CD4-positive, alpha-beta T cell (primary cell): ENCODE results near the gene SLC27A2. TPM values are rescaled to one million over a fixed set of nuclear protein-coding genes. Genes with fewer than 3 reads are reported as not detected.
"Not testable (repeated sequence)": the region's sequence is repeated elsewhere in the genome, so short reads cannot be mapped to it uniquely, and the experiment has no call there.

ENCODE experiments used
- ATAC-seq: fragments of 200-7000 bp; cut with Tn5 transposase; one replicate; pipeline ENCODE4 v1.10.0; 2022; ENCODE audit warnings: mild to moderate bottlenecking; ENCODE audit not compliant: poor library complexity
- CTCF ChIA-PET: fragments of 350-600 bp; sonication (Branson Sonifier 250); formaldehyde crosslinking; loops from one replicate; lab custom pipeline; 2021; ENCODE audit warnings: antibody characterized with exemption, inconsistent platforms; lab: Charles Lee
- POLR2A ChIA-PET: fragments of 350-600 bp; sonication (Branson Sonifier 250); formaldehyde crosslinking; loops from one replicate; lab custom pipeline; 2021; ENCODE audit warnings: antibody characterized with exemption, inconsistent platforms; lab: Charles Lee
- DNase-seq, 14 experiments: peaks; one replicate each; pipeline ENCODE4 v3.0.0-alpha.2; 2013 to 2020; ENCODE audit warnings: mixed read lengths in 2 of 14
- H3K27ac ChIP-seq, 2 donors: one replicate each; pipeline versions ENCODE4 v1.5.1 to v1.7.0; 2013; ENCODE audit warnings: low read length in 2 of 2, low read depth in 1 of 2, mild to moderate bottlenecking in 1 of 2
- H3K27me3 ChIP-seq, 2 experiments: 1 replicate in 1 of 2; 2 replicates in 1 of 2; pipeline versions ENCODE4 v1.6.1 to v1.7.0; 2013; ENCODE audit warnings: low read length in 2 of 2, control low read depth in 1 of 2, mild to moderate bottlenecking in 1 of 2, moderate library complexity in 1 of 2; ENCODE audit not compliant: insufficient read depth in 2 of 2, control insufficient read depth in 1 of 2
- H3K36me3 ChIP-seq: one replicate; pipeline ENCODE4 v1.6.1; 2013; ENCODE audit warnings: low read length, control low read depth; ENCODE audit not compliant: insufficient read depth
- H3K4me1 ChIP-seq: one replicate; pipeline ENCODE4 v1.6.1; 2013; ENCODE audit warnings: low read length, control low read depth; ENCODE audit not compliant: insufficient read depth
- H3K4me3 ChIP-seq: one replicate; pipeline ENCODE4 v1.5.1; 2013; ENCODE audit warnings: mild to moderate bottlenecking, low read length, moderate library complexity
- H3K9me3 ChIP-seq, 2 experiments: 1 replicate in 1 of 2; 2 replicates in 1 of 2; pipeline versions ENCODE4 v1.6.1 to v1.7.0; 2013; ENCODE audit warnings: low read length in 2 of 2, mild to moderate bottlenecking in 2 of 2, control low read depth in 1 of 2, moderate library complexity in 1 of 2; ENCODE audit not compliant: control insufficient read depth in 1 of 2, insufficient read depth in 1 of 2
- H3K27ac Mint-ChIP-seq: one replicate; pipeline ENCODE4 v1.8.0; 2020; ENCODE audit warnings: mixed read lengths
- H3K27me3 Mint-ChIP-seq: one replicate; pipeline ENCODE4 v1.8.0; 2021; ENCODE audit warnings: mixed read lengths
- H3K36me3 Mint-ChIP-seq: one replicate; pipeline ENCODE4 v1.8.0; 2021; ENCODE audit warnings: low read depth, mixed read lengths
- H3K4me1 Mint-ChIP-seq: one replicate; pipeline ENCODE4 v1.8.0; 2021; ENCODE audit warnings: low read depth, mixed read lengths
- H3K4me3 Mint-ChIP-seq: one replicate; pipeline ENCODE4 v1.8.0; 2020; ENCODE audit warnings: mild to moderate bottlenecking, mixed read lengths
- H3K9me3 Mint-ChIP-seq: one replicate; pipeline ENCODE4 v1.8.0; 2020; ENCODE audit warnings: mixed read lengths
- intact Hi-C, 2 experiments: fragments of 100-400 bp; cut with DNase I in 1 of 2; cut with micrococcal nuclease in 1 of 2; formaldehyde crosslinking; loops; one replicate each; pipeline versions ENCODE4 v1.15.1 to v1.9.0; 2023 to 2025; cut with DNase I, micrococcal nuclease
- total RNA-seq, 174 experiments: library from RNA in 2 of 174; stranded (reverse) in 2 of 174; gene quantifications; one replicate each; pipeline ENCODE4 v1.2.3 and lab custom pipeline; 2021 to 2026
- TF ChIP-seq, protein P1 (sequence below): fragments of 200-600 bp; IDR thresholded peaks from one replicate; pipeline ENCODE4 v1.8.0; 2022; ENCODE audit warnings: antibody characterized with exemption, mild to moderate bottlenecking

The SLC27A2 gene
- total RNA-seq, 2 experiments from 2014 or later: 0.22 to 0.31 TPM

DNA sequence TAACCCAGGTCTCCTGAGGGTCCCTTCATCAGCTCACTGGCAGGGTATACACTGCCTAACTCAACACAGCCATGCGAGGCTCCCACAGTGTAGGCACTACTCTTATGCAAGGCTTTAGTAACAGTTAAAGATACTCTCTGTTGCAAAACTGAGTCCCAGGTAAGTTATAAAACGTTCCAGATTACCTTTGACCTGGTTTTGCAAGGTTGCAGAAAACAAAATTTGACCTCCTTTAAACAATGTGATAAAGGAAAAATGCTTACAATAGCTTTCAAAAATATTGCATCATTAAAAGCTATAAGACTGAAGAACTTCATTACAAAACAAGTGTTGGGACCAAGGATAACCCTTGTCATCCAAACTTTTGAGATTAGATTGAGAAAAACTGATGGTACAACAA lies 5.5 kb downstream of the SLC27A2 start:
- no peak overlapping the region for H3K27ac ChIP-seq

DNA sequence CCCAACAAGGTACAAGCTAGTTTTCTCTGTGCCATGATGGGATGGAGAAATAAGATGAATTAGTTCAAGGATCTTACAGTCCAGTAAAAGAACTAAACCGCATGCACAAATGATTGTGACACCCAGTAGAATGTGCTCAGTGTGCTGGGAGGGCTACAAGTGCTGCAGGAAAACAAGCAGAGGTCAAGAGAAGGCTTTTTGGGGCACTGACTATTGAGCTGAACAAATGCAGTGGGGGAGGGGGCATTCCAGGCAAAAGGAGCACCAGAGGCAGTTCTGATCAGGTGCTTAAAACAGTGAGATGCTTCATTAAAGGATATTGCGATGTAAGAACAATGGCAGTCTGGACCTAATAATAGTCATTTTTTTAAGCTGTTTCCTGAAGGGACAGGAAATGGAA lies 6.0 kb downstream of the SLC27A2 start:
- Histone ChIP-seq H3K4me1 (peaks cover 3% of the 10 kb centered on the region), H3K36me3 (no peaks in the 10 kb centered on the region), H3K27me3 (peaks cover 5 to 8% of the 10 kb centered on the region in 2 experiments), H3K27ac (no peak overlapping the region), H3K9me3 (no peaks in the 10 kb centered on the region), H3K4me3 (no peak overlapping the region)
- TF ChIP-seq, protein P1, sequence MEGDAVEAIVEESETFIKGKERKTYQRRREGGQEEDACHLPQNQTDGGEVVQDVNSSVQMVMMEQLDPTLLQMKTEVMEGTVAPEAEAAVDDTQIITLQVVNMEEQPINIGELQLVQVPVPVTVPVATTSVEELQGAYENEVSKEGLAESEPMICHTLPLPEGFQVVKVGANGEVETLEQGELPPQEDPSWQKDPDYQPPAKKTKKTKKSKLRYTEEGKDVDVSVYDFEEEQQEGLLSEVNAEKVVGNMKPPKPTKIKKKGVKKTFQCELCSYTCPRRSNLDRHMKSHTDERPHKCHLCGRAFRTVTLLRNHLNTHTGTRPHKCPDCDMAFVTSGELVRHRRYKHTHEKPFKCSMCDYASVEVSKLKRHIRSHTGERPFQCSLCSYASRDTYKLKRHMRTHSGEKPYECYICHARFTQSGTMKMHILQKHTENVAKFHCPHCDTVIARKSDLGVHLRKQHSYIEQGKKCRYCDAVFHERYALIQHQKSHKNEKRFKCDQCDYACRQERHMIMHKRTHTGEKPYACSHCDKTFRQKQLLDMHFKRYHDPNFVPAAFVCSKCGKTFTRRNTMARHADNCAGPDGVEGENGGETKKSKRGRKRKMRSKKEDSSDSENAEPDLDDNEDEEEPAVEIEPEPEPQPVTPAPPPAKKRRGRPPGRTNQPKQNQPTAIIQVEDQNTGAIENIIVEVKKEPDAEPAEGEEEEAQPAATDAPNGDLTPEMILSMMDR: no peak
- ChIA-PET CTCF (interaction anchor here (0.8 kb wide), 1 partner anchor 128 kb away, joined by 3 read pairs; no protein-coding TSS in a partner anchor), POLR2A (no interaction called here)
- intact Hi-C loops: no loop called here
- Mint-ChIP-seq H3K27me3 (peaks cover 19% of the 10 kb centered on the region), H3K4me3 (no peak overlapping the region), H3K9me3 (no peaks in the 10 kb centered on the region), H3K27ac (no peak overlapping the region), H3K4me1 (peaks cover 7% of the 10 kb centered on the region), H3K36me3 (no peaks in the 10 kb centered on the region)
- DNase-seq (no peak), ATAC-seq (no peak)

More for the DNA sequence above, 5.5 kb downstream of the SLC27A2 start:
- no peaks in the 10 kb centered on the region for H3K9me3 Mint-ChIP-seq
- no peak overlapping the region for H3K27ac Mint-ChIP-seq
- ChIA-PET POLR2A (no interaction called here), CTCF (interaction anchor here (0.8 kb wide), 1 partner anchor 129 kb away, joined by 3 read pairs; no protein-coding TSS in a partner anchor)
- Histone ChIP-seq H3K36me3 (no peaks in the 10 kb centered on the region), H3K4me1 (peaks cover 8% of the 10 kb centered on the region), H3K4me3 (no peak overlapping the region), H3K9me3 (no peaks in the 10 kb centered on the region), H3K27me3 (peaks cover 5 to 8% of the 10 kb centered on the region in 2 experiments)
- H3K27me3 Mint-ChIP-seq: peaks cover 24% of the 10 kb centered on the region
- intact Hi-C loops: no loop called here
- no peak for ATAC-seq
- no peaks in the 10 kb centered on the region for H3K36me3 Mint-ChIP-seq
- peaks cover 12% of the 10 kb centered on the region for H3K4me1 Mint-ChIP-seq
- no peak for DNase-seq
- TF ChIP-seq, protein P1: no peak
- no peak overlapping the region for H3K4me3 Mint-ChIP-seq

DNA sequence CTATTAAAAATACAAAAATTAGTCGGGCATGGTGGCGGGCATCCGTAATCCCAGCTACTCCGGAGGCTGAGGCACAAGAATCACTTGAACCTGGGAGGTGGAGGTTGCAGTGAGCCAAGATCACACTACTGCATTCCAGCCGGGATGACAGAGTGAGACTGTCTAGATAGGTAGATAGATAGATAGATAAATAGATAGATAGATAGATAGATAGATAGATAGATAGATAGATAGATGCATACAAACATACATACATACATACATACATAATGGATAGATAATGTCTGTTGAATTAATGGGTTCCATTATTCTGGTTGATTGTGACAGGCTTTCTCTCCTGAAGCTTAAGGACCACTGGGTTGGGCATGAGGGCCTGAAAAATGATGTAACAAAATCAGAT lies 6.8 kb downstream of the SLC27A2 start:
- H3K9me3 Mint-ChIP-seq, H3K4me1 ChIP-seq, H3K27ac ChIP-seq, DNase-seq, H3K27ac Mint-ChIP-seq, H3K4me1 Mint-ChIP-seq, ATAC-seq, H3K36me3 ChIP-seq, H3K36me3 Mint-ChIP-seq, H3K9me3 ChIP-seq, POLR2A ChIA-PET, CTCF ChIA-PET, H3K4me3 Mint-ChIP-seq, H3K4me3 ChIP-seq, H3K27me3 ChIP-seq, intact Hi-C loops: not testable (repeated sequence)
- peaks cover 11% of the 10 kb centered on the region for H3K27me3 Mint-ChIP-seq

- TF ChIP-seq, protein P1: no peak
- Histone ChIP-seq H3K27me3 (no peaks in the 10 kb centered on the region), H3K4me3 (no peak overlapping the region), H3K27ac (no peak overlapping the region), H3K4me1 (no peaks in the 10 kb centered on the region), H3K9me3 (no peaks in the 10 kb centered on the region), H3K36me3 (no peaks in the 10 kb centered on the region)
- no peak overlapping the region for H3K27ac Mint-ChIP-seq
- intact Hi-C loops: loop anchor here in 1 of 2 experiments (10.0 kb wide), 1 partner anchor 65 kb away; no protein-coding TSS in a partner anchor
- ATAC-seq (no peak), DNase-seq (no peak)
- H3K36me3 Mint-ChIP-seq: no peaks in the 10 kb centered on the region
- H3K4me1 Mint-ChIP-seq: no peaks in the 10 kb centered on the region
- ChIA-PET CTCF (no interaction called here), POLR2A (no interaction called here)
- no peaks in the 10 kb centered on the region for H3K9me3 Mint-ChIP-seq
- H3K4me3 Mint-ChIP-seq: no peak overlapping the region
- peaks cover 7% of the 10 kb centered on the region for H3K27me3 Mint-ChIP-seq
These were observed 7.6 kb downstream of the SLC27A2 start for GRCh38 chr15:50189633-50190032.
